WTC11 (cell line): ENCODE measurements around the gene AGAP1. TPM values are rescaled to one million over a fixed set of nuclear protein-coding genes. Genes with fewer than 3 reads are reported as not detected.

ENCODE experiments used
- ATAC-seq: fragments of 200-7000 bp; cut with Tn5 transposase; 2 replicates; pipeline ENCODE4 v1.10.0; 2021; ENCODE audit warnings: mild to moderate bottlenecking, moderate library complexity
- CTCF ChIA-PET: fragments of 300-600 bp; sonication (Branson Sonifier 250); formaldehyde crosslinking; loops from one replicate; lab custom pipeline; 2021; ENCODE audit warnings: antibody characterized with exemption; lab: Charles Lee
- POLR2A ChIA-PET: fragments of 350-600 bp; sonication (Branson Sonifier 250); formaldehyde crosslinking; loops from one replicate; lab custom pipeline; 2021; ENCODE audit warnings: antibody characterized with exemption; lab: Charles Lee
- DNase-seq: peaks from one replicate; pipeline ENCODE4 v3.0.0; 2021; ENCODE audit warnings: low spot score
- H3K27ac Mint-ChIP-seq: 2 replicates; pipeline ENCODE4 v1.8.0; 2021; ENCODE audit warnings: mixed read lengths
- H3K27me3 Mint-ChIP-seq: 2 replicates; pipeline ENCODE4 v1.8.0; 2021; ENCODE audit warnings: low read depth, mild to moderate bottlenecking, moderate library complexity, mixed read lengths
- H3K36me3 Mint-ChIP-seq: 2 replicates; pipeline ENCODE4 v1.8.0; 2021; ENCODE audit warnings: mixed read lengths
- H3K4me1 Mint-ChIP-seq: 2 replicates; pipeline ENCODE4 v1.8.0; 2022; ENCODE audit warnings: mixed read lengths
- H3K4me3 Mint-ChIP-seq: 2 replicates; pipeline ENCODE4 v1.8.0; 2021; ENCODE audit warnings: mild to moderate bottlenecking, moderate library complexity, mixed read lengths
- H3K9me3 Mint-ChIP-seq: 2 replicates; pipeline ENCODE4 v1.8.0; 2021; ENCODE audit warnings: mixed read lengths
- CREM ChIP-seq: sonication (generic); formaldehyde crosslinking; IDR thresholded peaks from 2 replicates; pipeline ENCODE4 v1.8.1; 2022; ENCODE audit warnings: mild to moderate bottlenecking, missing genetic modification reagents, moderate library complexity
- FOXP1 ChIP-seq: sonication (generic); formaldehyde crosslinking; IDR thresholded peaks from 2 replicates; pipeline ENCODE4 v1.8.0; 2022; ENCODE audit warnings: missing genetic modification reagents, mild to moderate bottlenecking, moderate library complexity, borderline replicate concordance
- GABPB1 ChIP-seq: sonication (generic); formaldehyde crosslinking; IDR thresholded peaks from 2 replicates; pipeline ENCODE4 v1.8.1; 2023; ENCODE audit warnings: mild to moderate bottlenecking, missing genetic modification reagents
- IRF2 ChIP-seq: sonication (generic); formaldehyde crosslinking; IDR thresholded peaks from 2 replicates; pipeline ENCODE4 v1.8.0; 2022; ENCODE audit warnings: low read depth, missing genetic modification reagents, borderline replicate concordance
- RORB ChIP-seq: fragments of 250-450 bp; sonication (Bioruptor Pico); IDR thresholded peaks from 2 replicates; pipeline ENCODE4 v1.9.0; 2021; ENCODE audit warnings: mild to moderate bottlenecking
- SP1 ChIP-seq: sonication (generic); formaldehyde crosslinking; conservative IDR thresholded peaks from 2 replicates; pipeline ENCODE4 v1.8.1; 2022; ENCODE audit warnings: missing genetic modification reagents
- ZNF416 ChIP-seq: fragments of 250-450 bp; sonication (Bioruptor Pico); IDR thresholded peaks from 2 replicates; pipeline ENCODE4 v1.9.0; 2021; ENCODE audit warnings: mild to moderate bottlenecking, inconsistent platforms
- total RNA-seq: library from RNA; stranded (reverse); gene quantifications from 3 replicates; pipeline ENCODE4 v1.2.3, GENCODE V29; 2021
- TF ChIP-seq, protein P1 (sequence below): fragments of 250-450 bp; sonication (Bioruptor Pico); IDR thresholded peaks from 2 replicates; pipeline ENCODE4 v2.1.2; 2022; ENCODE audit warnings: mild to moderate bottlenecking, moderate library complexity
- TF ChIP-seq, protein P2 (sequence below): sonication (generic); formaldehyde crosslinking; conservative IDR thresholded peaks from 2 replicates; pipeline ENCODE4 v1.8.1; 2023; ENCODE audit warnings: mild to moderate bottlenecking, low read depth, missing genetic modification reagents, moderate library complexity
- TF ChIP-seq, protein P3 (sequence below): sonication (generic); formaldehyde crosslinking; IDR thresholded peaks from 2 replicates; pipeline ENCODE4 v1.8.1; 2023; ENCODE audit warnings: mild to moderate bottlenecking, missing genetic modification reagents
- TF ChIP-seq, protein P4 (sequence below): sonication (generic); formaldehyde crosslinking; IDR thresholded peaks from 2 replicates; pipeline ENCODE4 v1.8.0; 2022; ENCODE audit warnings: mild to moderate bottlenecking, missing genetic modification reagents
- TF ChIP-seq, protein P5 (sequence below): fragments of 250-450 bp; sonication (Bioruptor Pico); conservative IDR thresholded peaks from 2 replicates; pipeline ENCODE4 v1.9.0; 2021; ENCODE audit warnings: mild to moderate bottlenecking
- TF ChIP-seq, protein P6 (sequence below): sonication (generic); formaldehyde crosslinking; IDR thresholded peaks from 2 replicates; pipeline ENCODE4 v1.8.1; 2023; ENCODE audit warnings: mild to moderate bottlenecking, missing genetic modification reagents, moderate library complexity

AGAP1 gene
- total RNA-seq, 1 experiment from 2014 or later: 49.3 TPM

DNA sequence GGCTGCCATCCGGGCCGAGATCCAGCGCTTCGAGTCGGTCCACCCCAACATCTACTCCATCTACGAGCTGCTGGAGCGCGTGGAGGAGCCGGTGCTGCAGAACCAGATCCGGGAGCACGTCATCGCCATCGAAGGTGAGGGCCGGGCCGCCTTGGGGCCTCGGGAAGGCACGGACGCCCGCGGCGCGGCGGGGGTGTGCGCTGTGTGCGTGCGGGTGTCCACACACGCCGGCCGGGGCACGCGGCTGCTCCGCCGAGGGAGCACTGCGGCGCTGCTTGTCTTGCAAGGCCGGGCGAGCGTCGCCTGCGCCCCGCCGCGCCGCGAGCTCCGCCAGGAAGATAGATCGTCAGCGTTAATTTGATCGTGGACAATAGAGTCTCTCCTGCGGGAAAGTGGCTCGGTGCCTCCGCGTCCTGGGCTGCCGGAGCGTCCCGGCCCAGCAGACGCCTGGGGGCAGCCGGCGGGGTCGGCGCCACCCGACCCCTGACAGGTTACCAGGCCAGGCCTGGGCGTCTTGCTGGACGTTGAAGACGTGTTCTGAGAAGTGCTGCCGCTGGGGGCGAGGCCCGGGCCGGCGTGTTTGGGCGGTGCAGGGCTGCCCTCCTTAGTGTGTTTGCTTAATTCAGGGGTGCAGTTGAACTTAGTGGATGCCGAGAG, 1.0 kb downstream of the AGAP1 start (continued):
- TF ChIP-seq, protein P1, sequence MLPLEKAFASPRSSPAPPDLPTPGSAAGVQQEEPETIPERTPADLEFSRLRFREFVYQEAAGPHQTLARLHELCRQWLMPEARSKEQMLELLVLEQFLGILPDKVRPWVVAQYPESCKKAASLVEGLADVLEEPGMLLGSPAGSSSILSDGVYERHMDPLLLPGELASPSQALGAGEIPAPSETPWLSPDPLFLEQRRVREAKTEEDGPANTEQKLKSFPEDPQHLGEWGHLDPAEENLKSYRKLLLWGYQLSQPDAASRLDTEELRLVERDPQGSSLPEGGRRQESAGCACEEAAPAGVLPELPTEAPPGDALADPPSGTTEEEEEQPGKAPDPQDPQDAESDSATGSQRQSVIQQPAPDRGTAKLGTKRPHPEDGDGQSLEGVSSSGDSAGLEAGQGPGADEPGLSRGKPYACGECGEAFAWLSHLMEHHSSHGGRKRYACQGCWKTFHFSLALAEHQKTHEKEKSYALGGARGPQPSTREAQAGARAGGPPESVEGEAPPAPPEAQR (CRISPR knock-in tag): no peak
- TF ChIP-seq FOXP1 (CRISPR knock-in tag) (peak; percentile 37; the same call in 1 of the 2 replicates), ZNF416 (CRISPR knock-in tag) (no peak), SP1 (CRISPR knock-in tag) (no peak), CREM (CRISPR knock-in tag) (0 out of 2 replicates have a peak, but pooled peaks have one; percentile 10)
- TF ChIP-seq, protein P2, sequence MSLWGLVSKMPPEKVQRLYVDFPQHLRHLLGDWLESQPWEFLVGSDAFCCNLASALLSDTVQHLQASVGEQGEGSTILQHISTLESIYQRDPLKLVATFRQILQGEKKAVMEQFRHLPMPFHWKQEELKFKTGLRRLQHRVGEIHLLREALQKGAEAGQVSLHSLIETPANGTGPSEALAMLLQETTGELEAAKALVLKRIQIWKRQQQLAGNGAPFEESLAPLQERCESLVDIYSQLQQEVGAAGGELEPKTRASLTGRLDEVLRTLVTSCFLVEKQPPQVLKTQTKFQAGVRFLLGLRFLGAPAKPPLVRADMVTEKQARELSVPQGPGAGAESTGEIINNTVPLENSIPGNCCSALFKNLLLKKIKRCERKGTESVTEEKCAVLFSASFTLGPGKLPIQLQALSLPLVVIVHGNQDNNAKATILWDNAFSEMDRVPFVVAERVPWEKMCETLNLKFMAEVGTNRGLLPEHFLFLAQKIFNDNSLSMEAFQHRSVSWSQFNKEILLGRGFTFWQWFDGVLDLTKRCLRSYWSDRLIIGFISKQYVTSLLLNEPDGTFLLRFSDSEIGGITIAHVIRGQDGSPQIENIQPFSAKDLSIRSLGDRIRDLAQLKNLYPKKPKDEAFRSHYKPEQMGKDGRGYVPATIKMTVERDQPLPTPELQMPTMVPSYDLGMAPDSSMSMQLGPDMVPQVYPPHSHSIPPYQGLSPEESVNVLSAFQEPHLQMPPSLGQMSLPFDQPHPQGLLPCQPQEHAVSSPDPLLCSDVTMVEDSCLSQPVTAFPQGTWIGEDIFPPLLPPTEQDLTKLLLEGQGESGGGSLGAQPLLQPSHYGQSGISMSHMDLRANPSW (CRISPR knock-in tag): 0 out of 2 replicates have a peak, but pooled peaks have one; percentile 16

DNA sequence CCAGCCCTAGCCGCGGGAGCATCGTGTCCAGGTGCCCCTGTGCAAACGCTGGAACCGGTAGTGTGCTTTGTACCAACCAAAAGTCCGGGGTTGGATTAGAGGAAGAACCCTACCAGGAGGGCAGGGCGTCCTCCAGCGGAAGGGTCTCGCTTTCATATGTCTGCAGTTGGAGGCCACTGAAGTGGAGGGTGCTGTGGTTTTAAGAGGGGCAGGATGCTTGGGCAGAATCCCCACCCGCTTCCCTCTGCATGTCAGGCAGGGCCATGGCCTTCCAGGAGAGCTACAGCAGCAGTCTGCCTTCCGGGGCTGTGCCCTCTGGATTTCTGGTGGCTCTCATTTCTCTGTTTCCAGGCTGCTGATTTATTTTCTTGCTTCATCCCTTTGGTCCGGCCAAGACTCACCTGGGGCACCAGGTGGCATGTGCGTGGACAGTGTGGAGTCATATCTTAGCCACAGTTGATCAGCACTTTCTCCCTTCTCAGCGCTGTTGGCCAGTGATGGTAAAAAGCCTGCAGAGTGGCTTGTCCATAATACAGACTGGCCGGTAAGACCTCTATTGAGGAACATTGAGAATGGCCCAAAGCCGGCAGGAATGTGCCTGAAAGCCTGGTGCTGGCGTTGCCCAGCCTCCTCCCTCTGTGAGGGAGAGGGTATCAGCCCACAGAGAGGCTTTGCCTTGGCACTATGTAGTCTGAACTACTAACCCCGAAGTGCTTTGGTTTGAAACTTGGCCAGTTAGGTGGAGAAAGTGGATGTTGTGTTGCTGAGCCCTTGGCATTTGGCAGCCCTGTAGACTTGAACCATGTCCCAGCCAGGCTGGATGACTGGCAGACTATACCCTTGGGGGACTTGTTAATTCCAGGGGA, 1.8 kb downstream of the AGAP1 start:
- no peak for TF ChIP-seq FOXP1 (CRISPR knock-in tag)
- 0 out of 2 replicates have a peak, but pooled peaks have one; percentile 15 for TF ChIP-seq CREM (CRISPR knock-in tag)
- Mint-ChIP-seq H3K27me3 (peaks cover 31% of the 10 kb centered on the region), H3K27ac (no peak overlapping the region), H3K4me1 (peaks cover 59% of the 10 kb centered on the region), H3K36me3 (no peaks in the 10 kb centered on the region), H3K4me3 (peak overlapping the region; percentile 73), H3K9me3 (peaks cover 4% of the 10 kb centered on the region; the same call in 1 of the 2 replicates)
- ATAC-seq: no peak
- ChIA-PET POLR2A (no interaction called here), CTCF (interaction anchor here (1.4 to 4.1 kb wide), 2 partner anchors 57 to 250 kb away, joined by 3 to 17 read pairs; no protein-coding TSS in a partner anchor)
- no peak for DNase-seq

DNA sequence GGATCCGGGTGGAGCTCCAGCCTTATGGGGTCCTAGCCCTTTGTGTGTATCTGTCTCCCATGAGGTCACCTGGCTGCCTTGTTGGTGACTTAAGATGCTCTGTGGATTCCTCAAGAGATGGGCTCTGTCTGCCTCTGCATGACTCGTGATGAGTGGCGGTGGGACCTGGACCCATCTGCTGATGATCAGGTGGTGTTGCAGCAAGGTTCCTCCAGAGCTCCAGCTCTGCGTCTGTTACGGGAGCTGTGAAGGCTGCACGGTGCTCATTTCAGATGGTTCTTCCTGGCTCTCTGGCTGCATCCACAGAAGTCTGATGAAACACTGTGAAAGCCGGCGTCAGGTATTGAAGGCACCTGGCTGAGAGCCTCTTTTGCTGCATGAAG, 2.4 kb downstream of the AGAP1 start:
- Mint-ChIP-seq H3K9me3 (peaks cover 4% of the 10 kb centered on the region; the same call in 1 of the 2 replicates), H3K27me3 (peaks cover 29% of the 10 kb centered on the region), H3K4me1 (peaks cover 66% of the 10 kb centered on the region), H3K36me3 (no peaks in the 10 kb centered on the region), H3K4me3 (peak overlapping the region; percentile 73), H3K27ac (no peak overlapping the region)
- DNase-seq: no peak
- ATAC-seq: no peak
- ChIA-PET CTCF (interaction anchor here (1.2 to 4.1 kb wide), 3 partner anchors 26 to 250 kb away, joined by 3 to 17 read pairs (median 3); no protein-coding TSS in a partner anchor), POLR2A (no interaction called here)
- TF ChIP-seq, protein P1 (CRISPR knock-in tag): no peak
- peak; percentile 92 for TF ChIP-seq GABPB1 (CRISPR knock-in tag)

DNA sequence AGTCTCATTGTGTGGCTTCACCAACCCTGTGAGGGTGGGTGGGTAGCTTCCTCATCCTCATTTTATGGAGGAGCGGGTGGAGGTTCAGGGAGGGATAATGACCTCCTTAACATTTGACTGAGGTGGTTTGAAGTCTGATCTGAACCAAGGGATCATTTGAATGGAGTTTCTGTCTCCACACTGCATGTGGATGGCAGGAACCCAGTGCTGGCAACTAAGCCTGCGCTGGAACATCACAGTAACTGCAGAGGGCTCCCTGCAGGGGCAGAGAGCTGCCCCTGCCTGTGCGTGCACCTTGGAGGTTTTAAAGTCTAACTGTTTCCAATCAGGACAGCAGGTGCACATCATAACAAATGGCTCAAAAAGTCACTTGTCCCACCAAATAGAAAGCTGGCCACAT, 3.3 kb downstream of the AGAP1 start:
- POLR2A ChIA-PET: no interaction called here
- TF ChIP-seq, protein P3, sequence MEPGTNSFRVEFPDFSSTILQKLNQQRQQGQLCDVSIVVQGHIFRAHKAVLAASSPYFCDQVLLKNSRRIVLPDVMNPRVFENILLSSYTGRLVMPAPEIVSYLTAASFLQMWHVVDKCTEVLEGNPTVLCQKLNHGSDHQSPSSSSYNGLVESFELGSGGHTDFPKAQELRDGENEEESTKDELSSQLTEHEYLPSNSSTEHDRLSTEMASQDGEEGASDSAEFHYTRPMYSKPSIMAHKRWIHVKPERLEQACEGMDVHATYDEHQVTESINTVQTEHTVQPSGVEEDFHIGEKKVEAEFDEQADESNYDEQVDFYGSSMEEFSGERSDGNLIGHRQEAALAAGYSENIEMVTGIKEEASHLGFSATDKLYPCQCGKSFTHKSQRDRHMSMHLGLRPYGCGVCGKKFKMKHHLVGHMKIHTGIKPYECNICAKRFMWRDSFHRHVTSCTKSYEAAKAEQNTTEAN: no peak
- TF ChIP-seq, protein P4, sequence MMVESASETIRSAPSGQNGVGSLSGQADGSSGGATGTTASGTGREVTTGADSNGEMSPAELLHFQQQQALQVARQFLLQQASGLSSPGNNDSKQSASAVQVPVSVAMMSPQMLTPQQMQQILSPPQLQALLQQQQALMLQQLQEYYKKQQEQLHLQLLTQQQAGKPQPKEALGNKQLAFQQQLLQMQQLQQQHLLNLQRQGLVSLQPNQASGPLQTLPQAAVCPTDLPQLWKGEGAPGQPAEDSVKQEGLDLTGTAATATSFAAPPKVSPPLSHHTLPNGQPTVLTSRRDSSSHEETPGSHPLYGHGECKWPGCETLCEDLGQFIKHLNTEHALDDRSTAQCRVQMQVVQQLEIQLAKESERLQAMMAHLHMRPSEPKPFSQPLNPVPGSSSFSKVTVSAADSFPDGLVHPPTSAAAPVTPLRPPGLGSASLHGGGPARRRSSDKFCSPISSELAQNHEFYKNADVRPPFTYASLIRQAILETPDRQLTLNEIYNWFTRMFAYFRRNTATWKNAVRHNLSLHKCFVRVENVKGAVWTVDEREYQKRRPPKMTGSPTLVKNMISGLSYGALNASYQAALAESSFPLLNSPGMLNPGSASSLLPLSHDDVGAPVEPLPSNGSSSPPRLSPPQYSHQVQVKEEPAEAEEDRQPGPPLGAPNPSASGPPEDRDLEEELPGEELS: no peak
- TF ChIP-seq IRF2: no peak
- TF ChIP-seq, protein P5, sequence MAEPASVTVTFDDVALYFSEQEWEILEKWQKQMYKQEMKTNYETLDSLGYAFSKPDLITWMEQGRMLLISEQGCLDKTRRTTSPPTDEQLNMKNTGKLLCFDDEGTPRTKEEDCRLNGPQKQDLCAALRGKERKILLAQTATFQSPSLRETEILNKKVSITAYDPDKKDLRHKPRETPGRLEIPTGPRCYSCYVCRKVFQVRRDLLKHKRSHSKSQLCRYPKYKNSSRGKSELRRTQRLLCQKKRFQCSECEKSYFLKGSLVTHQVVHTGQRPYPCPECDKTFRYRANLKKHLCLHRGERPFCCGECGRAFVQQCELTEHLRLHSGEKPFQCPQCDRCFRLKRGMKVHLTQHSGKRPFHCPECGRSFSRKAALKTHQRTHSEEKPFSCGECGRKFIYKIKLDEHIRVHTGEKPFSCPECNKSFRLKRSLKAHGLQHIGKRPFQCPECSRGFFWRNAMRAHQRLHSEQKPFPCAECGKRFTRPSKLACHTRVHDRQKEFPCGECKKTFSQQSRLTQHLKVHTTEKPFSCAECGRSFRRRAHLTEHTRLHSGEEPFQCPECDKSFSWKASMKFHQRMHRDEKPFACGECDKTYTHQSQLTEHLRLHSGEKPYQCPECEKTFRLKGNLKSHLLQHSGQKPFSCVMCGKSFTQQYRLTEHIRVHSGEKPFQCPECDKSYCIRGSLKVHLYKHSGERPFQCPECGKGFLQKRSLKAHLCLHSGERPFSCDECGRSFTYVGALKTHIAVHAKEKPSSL (CRISPR knock-in tag): no peak
- TF ChIP-seq, protein P6, sequence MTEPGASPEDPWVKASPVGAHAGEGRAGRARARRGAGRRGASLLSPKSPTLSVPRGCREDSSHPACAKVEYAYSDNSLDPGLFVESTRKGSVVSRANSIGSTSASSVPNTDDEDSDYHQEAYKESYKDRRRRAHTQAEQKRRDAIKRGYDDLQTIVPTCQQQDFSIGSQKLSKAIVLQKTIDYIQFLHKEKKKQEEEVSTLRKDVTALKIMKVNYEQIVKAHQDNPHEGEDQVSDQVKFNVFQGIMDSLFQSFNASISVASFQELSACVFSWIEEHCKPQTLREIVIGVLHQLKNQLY (CRISPR knock-in tag): no peak
- no peak for TF ChIP-seq RORB (CRISPR knock-in tag)

More for the DNA sequence above, 3.3 kb downstream of the AGAP1 start:
- DNase-seq (no peak), ATAC-seq (no peak)
- peaks cover 20% of the 10 kb centered on the region for H3K27me3 Mint-ChIP-seq
- 0 out of 2 replicates have a peak, but pooled peaks cover under 1% of the 10 kb centered on the region for H3K9me3 Mint-ChIP-seq
- H3K27ac Mint-ChIP-seq: no peak overlapping the region
- no peaks in the 10 kb centered on the region for H3K36me3 Mint-ChIP-seq
- CTCF ChIA-PET: interaction anchor here (1.2 to 4.1 kb wide), 3 partner anchors 26 to 55 kb away, joined by 3 to 17 read pairs (median 5); no protein-coding TSS in a partner anchor
- H3K4me3 Mint-ChIP-seq: no peak overlapping the region
- peaks cover 74% of the 10 kb centered on the region for H3K4me1 Mint-ChIP-seq
